ENCODE measurements around the gene EIF5A2. TPM values are rescaled to one million over a fixed set of nuclear protein-coding genes. Genes with fewer than 3 reads are reported as not detected.

Gene EIF5A2
- total and polyA plus RNA-seq, 12 donors: 0.94 to 11.2 (median 4.0) TPM

- TF ChIP-seq POLR2A (IDR thresholded peaks at IDR 0.05): no peak
- TF ChIP-seq, protein P1, sequence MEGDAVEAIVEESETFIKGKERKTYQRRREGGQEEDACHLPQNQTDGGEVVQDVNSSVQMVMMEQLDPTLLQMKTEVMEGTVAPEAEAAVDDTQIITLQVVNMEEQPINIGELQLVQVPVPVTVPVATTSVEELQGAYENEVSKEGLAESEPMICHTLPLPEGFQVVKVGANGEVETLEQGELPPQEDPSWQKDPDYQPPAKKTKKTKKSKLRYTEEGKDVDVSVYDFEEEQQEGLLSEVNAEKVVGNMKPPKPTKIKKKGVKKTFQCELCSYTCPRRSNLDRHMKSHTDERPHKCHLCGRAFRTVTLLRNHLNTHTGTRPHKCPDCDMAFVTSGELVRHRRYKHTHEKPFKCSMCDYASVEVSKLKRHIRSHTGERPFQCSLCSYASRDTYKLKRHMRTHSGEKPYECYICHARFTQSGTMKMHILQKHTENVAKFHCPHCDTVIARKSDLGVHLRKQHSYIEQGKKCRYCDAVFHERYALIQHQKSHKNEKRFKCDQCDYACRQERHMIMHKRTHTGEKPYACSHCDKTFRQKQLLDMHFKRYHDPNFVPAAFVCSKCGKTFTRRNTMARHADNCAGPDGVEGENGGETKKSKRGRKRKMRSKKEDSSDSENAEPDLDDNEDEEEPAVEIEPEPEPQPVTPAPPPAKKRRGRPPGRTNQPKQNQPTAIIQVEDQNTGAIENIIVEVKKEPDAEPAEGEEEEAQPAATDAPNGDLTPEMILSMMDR (IDR thresholded peaks at IDR 0.05): no peak
- intact Hi-C loops (cut with DNase I): no loop called here
- DNase-seq: no peak
- Histone ChIP-seq H3K9me3 (replicated peaks in 1 of 3) (no peaks in the 10 kb centered on the region), H3K27me3 (no peaks in the 10 kb centered on the region), H3K27ac (no peak overlapping the region), H3K36me3 (replicated peaks in 1 of 2) (no peaks in the 10 kb centered on the region), H3K4me1 (replicated peaks in 1 of 2) (no peaks in the 10 kb centered on the region), H3K4me3 (no peak overlapping the region)
- 48 to 67% (median 60%) methylated on average over 4 of the region's 4 CpGs for WGBS, 4 donors
These were observed 56.1 kb downstream of the EIF5A2 start for GRCh38 chr3:170852324-170852723.

- no peak for DNase-seq
- H3K4me3 ChIP-seq: no peak overlapping the region
- WGBS, 4 donors: 82 to 94% (median 88%) methylated on average over 2 of the region's 2 CpGs
- no peak for TF ChIP-seq POLR2A (IDR thresholded peaks at IDR 0.05)
- TF ChIP-seq, protein P1 (IDR thresholded peaks at IDR 0.05): peak in 5 of 6 experiments; percentile 2 to 47 (median 35)
- H3K36me3 ChIP-seq (replicated peaks in 1 of 2): no peaks in the 10 kb centered on the region
- no peaks in the 10 kb centered on the region for H3K4me1 ChIP-seq (replicated peaks in 1 of 2)
- no peaks in the 10 kb centered on the region for H3K9me3 ChIP-seq (replicated peaks in 1 of 3)
- no peaks in the 10 kb centered on the region for H3K27me3 ChIP-seq
- intact Hi-C loops (cut with DNase I): no loop called here
- no peak overlapping the region for H3K27ac ChIP-seq
These were observed 60.0 kb downstream of the EIF5A2 start for GRCh38 chr3:170848292-170848917.

DNA sequence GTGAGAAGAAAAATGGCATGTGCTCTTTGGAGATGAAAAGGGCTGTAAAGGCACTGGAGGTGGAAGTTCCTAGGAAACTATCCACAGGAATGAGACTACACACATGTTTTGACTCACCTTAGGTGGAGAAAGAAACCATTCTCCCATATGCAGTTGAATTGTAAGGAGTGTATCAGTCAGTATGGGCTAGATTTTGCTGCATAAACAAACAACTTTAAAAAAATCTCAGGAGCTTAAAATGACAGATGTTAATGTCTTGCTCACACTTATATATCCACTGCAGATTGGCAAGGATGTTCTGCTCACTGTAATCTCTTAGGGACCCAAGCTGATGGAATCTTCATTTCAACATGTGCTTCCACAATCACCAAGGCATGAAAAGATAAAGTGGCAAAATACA is 64.1 kb downstream of the EIF5A2 start:
- no peak overlapping the region for H3K4me3 ChIP-seq
- H3K9me3 ChIP-seq (replicated peaks in 1 of 3): no peaks in the 10 kb centered on the region
- no peaks in the 10 kb centered on the region for H3K27me3 ChIP-seq
- H3K4me1 ChIP-seq (replicated peaks in 1 of 2): no peaks in the 10 kb centered on the region
- intact Hi-C loops (cut with DNase I): no loop called here
- DNase-seq: no peak
- no peaks in the 10 kb centered on the region for H3K36me3 ChIP-seq (replicated peaks in 1 of 2)
- TF ChIP-seq, protein P1 (IDR thresholded peaks at IDR 0.05): no peak
- TF ChIP-seq POLR2A (IDR thresholded peaks at IDR 0.05): no peak
- H3K27ac ChIP-seq: no peak overlapping the region

- Histone ChIP-seq H3K4me3 (no peak overlapping the region), H3K4me1 (replicated peaks in 1 of 2) (no peaks in the 10 kb centered on the region), H3K27ac (no peak overlapping the region), H3K9me3 (replicated peaks in 1 of 3) (no peaks in the 10 kb centered on the region), H3K27me3 (peaks cover 4% of the 10 kb centered on the region), H3K36me3 (replicated peaks in 1 of 2) (no peaks in the 10 kb centered on the region)
- TF ChIP-seq POLR2A (IDR thresholded peaks at IDR 0.05): no peak
- TF ChIP-seq, protein P1 (IDR thresholded peaks at IDR 0.05): no peak
- intact Hi-C loops (cut with DNase I): no loop called here
- WGBS, 4 donors: 54 to 73% (median 63%) methylated on average over 2 of the region's 2 CpGs
- no peak for DNase-seq
These were observed 68.1 kb downstream of the EIF5A2 start for GRCh38 chr3:170840291-170840859.

Data from adrenal gland (tissue), 12 donors.